ENCODE measurements around the gene RNF220.

DNA sequence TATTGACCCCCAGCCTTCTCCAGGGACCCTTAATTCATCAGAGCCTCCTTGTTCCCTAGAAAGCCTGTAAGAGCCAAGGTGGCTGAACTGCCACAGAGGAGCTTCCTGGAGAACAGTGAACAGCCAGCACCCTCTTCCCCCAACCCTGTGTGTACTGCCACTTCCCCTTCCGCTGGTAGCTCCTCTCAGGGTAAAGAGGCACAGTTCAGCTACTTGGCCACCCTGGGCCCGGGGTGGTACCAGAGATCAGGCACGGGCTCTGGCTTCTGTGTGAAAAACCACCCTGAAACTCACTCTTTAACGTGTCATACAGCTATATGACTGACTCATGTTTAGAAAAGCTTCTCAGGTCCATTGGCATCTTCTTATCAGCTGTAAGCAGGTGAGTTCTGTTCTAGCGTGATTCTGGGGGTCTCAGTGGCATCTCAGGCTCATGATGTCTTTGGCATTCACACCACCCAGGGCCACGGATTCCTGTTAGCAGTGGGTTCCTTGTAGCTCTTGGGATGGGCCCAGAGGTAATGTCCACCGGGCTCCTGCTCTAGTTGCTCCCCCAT is 291.8 kb downstream of the RNF220 start:
- TF ChIP-seq, protein P1, sequence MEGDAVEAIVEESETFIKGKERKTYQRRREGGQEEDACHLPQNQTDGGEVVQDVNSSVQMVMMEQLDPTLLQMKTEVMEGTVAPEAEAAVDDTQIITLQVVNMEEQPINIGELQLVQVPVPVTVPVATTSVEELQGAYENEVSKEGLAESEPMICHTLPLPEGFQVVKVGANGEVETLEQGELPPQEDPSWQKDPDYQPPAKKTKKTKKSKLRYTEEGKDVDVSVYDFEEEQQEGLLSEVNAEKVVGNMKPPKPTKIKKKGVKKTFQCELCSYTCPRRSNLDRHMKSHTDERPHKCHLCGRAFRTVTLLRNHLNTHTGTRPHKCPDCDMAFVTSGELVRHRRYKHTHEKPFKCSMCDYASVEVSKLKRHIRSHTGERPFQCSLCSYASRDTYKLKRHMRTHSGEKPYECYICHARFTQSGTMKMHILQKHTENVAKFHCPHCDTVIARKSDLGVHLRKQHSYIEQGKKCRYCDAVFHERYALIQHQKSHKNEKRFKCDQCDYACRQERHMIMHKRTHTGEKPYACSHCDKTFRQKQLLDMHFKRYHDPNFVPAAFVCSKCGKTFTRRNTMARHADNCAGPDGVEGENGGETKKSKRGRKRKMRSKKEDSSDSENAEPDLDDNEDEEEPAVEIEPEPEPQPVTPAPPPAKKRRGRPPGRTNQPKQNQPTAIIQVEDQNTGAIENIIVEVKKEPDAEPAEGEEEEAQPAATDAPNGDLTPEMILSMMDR (IDR thresholded peaks at IDR 0.05; ENCODE audit: low read depth, low read length, poor library complexity, severe bottlenecking): no peak
- no peak for TF ChIP-seq EZH2phosphoT487 (IDR thresholded peaks at IDR 0.05; ENCODE audit: borderline replicate concordance, low read length)
